K562 (cell line): ENCODE data around the gene IFNGR1. TPM values are rescaled to one million over a fixed set of nuclear protein-coding genes. Genes with fewer than 3 reads are reported as not detected.
A peak's percentile ranks its signal among the peaks of the same experiment; 100 is the strongest.

Experiments
- ATAC-seq: fragments of 200-7000 bp; cut with Tn5 transposase; 3 replicates; pipeline ENCODE4 v1.9.1; 2020; ENCODE audit warnings: moderate library complexity
- BruUV-seq: library from RNA; stranded (reverse); fragments of 400-500 nt; replicated peaks from 2 replicates; lab custom pipeline; 2021; lab: Mats Ljungman, UMichigan
- CTCF ChIA-PET: fragments of 300-600 bp; formaldehyde crosslinking; extraction: SDS; loops from one replicate; lab custom pipeline; 2021; ENCODE audit warnings: low intra/inter-chr PET ratio; lab: Yijun Ruan, JAX
- POLR2A ChIA-PET: fragments of 300-600, 350-650 bp; sonication (Branson Sonifier 250); formaldehyde crosslinking; extraction: SDS; loops from one replicate; lab custom pipeline; 2021; ENCODE audit warnings: antibody characterized with exemption, inconsistent platforms; lab: Yijun Ruan, JAX
- DNase-seq, 4 experiments: peaks; one replicate each; pipeline versions ENCODE4 v3.0.0 to v3.0.0-alpha.2; 2011 to 2018; ENCODE audit warnings: low spot score in 3 of 4, mixed read lengths in 3 of 4; ENCODE audit errors: extremely low read depth in 1 of 4
- FAIRE-seq: peaks from 2 replicates; lab custom pipeline; 2011; peaks lifted over from hg19 to GRCh38; lab: Jason Lieb, UNC
- H2AFZ ChIP-seq: 2 replicates; pipeline ENCODE4 v1.6.0; 2011; ENCODE audit warnings: low read depth, low read length, control low read depth, inconsistent platforms
- H3K27ac ChIP-seq: fragments of 200-600 bp; 3 replicates; pipeline ENCODE4 v1.8.0; 2011; ENCODE audit warnings: low read depth, mild to moderate bottlenecking, control low read depth, inconsistent platforms, low read length, moderate library complexity, mixed read lengths; ENCODE audit errors: extremely low read depth
- H3K27me3 ChIP-seq, 2 experiments: fragments of 300-600 bp in 1 of 2; 2 replicates in 1 of 2; 3 replicates in 1 of 2; pipeline versions ENCODE4 v1.6.0 to v1.8.0; 2011; ENCODE audit warnings: inconsistent platforms in 2 of 2, low read length in 2 of 2, mild to moderate bottlenecking in 1 of 2, mixed read lengths in 1 of 2, moderate library complexity in 1 of 2; ENCODE audit not compliant: control insufficient read depth in 2 of 2, insufficient read depth in 2 of 2
- H3K36me3 ChIP-seq: fragments of 300-600 bp; 3 replicates; pipeline ENCODE4 v1.8.0; 2011; ENCODE audit warnings: mild to moderate bottlenecking, low read length, inconsistent platforms; ENCODE audit not compliant: control insufficient read depth, insufficient read depth
- H3K4me1 ChIP-seq, 2 experiments: fragments of 200-600 bp in 1 of 2; replicated peaks in 1 of 2; 2 replicates in 1 of 2; 3 replicates in 1 of 2; pipeline versions ENCODE4 v1.5.1 to v1.8.0; 2011; ENCODE audit warnings: inconsistent platforms in 2 of 2, low read length in 2 of 2, mild to moderate bottlenecking in 1 of 2, mixed read lengths in 1 of 2, moderate library complexity in 1 of 2; ENCODE audit not compliant: control insufficient read depth in 2 of 2, insufficient read depth in 2 of 2
- H3K4me2 ChIP-seq: 2 replicates; pipeline ENCODE4 v1.6.1; 2011; ENCODE audit warnings: low read length, control low read depth, inconsistent platforms, mixed read lengths; ENCODE audit not compliant: insufficient read depth
- H3K4me3 ChIP-seq: fragments of 200-600 bp; sonication (generic), shearing (Covaris generic); 2 replicates; pipeline ENCODE4 v1.5.1; 2016; ENCODE audit warnings: control low read depth, inconsistent platforms
- H3K79me2 ChIP-seq: fragments of 200-600 bp; 3 replicates; pipeline ENCODE4 v1.8.0; 2011; ENCODE audit warnings: low read length, inconsistent platforms; ENCODE audit not compliant: control insufficient read depth, insufficient read depth
- H3K9ac ChIP-seq, 2 experiments: 2 replicates each; pipeline versions ENCODE4 v1.6.0 to v1.6.1; 2011; ENCODE audit warnings: low read depth in 2 of 2, low read length in 2 of 2, control low read depth in 1 of 2, inconsistent platforms in 1 of 2, mild to moderate bottlenecking in 1 of 2, mixed read lengths in 1 of 2; ENCODE audit not compliant: insufficient read depth in 1 of 2
- H3K9me1 ChIP-seq: one replicate; pipeline ENCODE4 v1.6.0; 2011; ENCODE audit warnings: inconsistent platforms, mild to moderate bottlenecking, low read length, moderate library complexity; ENCODE audit not compliant: control insufficient read depth, insufficient read depth
- H3K9me3 ChIP-seq: replicated peaks from 2 replicates; pipeline ENCODE4 v1.5.1; 2011; ENCODE audit warnings: low read depth, low read length, inconsistent platforms; ENCODE audit not compliant: control insufficient read depth, insufficient read depth
- H4K20me1 ChIP-seq: replicated peaks from 2 replicates; pipeline ENCODE4 v1.6.1; 2011; ENCODE audit warnings: low read length, inconsistent platforms, mixed read lengths; ENCODE audit not compliant: control insufficient read depth, insufficient read depth
- CHD4 ChIP-seq: fragments of 200-600 bp; sonication (generic); IDR thresholded peaks from 3 replicates; pipeline ENCODE4 v1.6.1; 2012; ENCODE audit warnings: low read depth, mild to moderate bottlenecking, mixed read lengths, low read length, inconsistent platforms; ENCODE audit not compliant: insufficient read depth, insufficient replicate concordance, poor library complexity, severe bottlenecking
- E2F3 ChIP-seq: fragments of 250-450 bp; sonication (Bioruptor Pico); IDR thresholded peaks from 2 replicates; pipeline ENCODE4 v1.4.0; 2020; ENCODE audit warnings: mild to moderate bottlenecking
- ETV6 ChIP-seq, 3 experiments: fragments of 150-350 bp in 1 of 3; sonication (generic) in 1 of 3; formaldehyde crosslinking in 1 of 3; IDR thresholded peaks; 2 replicates each; pipeline versions ENCODE4 v1.6.1 to v1.8.0; 2014 to 2022; ENCODE audit warnings: borderline replicate concordance in 2 of 3, low read depth in 2 of 3, antibody characterized with exemption in 1 of 3, low read length in 1 of 3, mild to moderate bottlenecking in 1 of 3, missing genetic modification reagents in 1 of 3
- GABPB1 ChIP-seq: sonication (generic); formaldehyde crosslinking; IDR thresholded peaks from 2 replicates; pipeline ENCODE4 v1.8.0; 2022; ENCODE audit warnings: mild to moderate bottlenecking, missing genetic modification reagents
- KAT7 ChIP-seq: sonication (generic); formaldehyde crosslinking; IDR thresholded peaks from 2 replicates; pipeline ENCODE4 v1.8.0; 2022; ENCODE audit warnings: missing genetic modification reagents, mild to moderate bottlenecking, borderline replicate concordance
- SOX6 ChIP-seq: fragments of 450-650 bp; IDR thresholded peaks from 2 replicates; pipeline ENCODE4 v1.6.1; 2014; ENCODE audit warnings: mild to moderate bottlenecking
- YBX1 ChIP-seq: fragments of 450-650 bp; IDR thresholded peaks from 2 replicates; pipeline ENCODE4 v1.7.1; 2016; ENCODE audit warnings: mild to moderate bottlenecking
- WGBS: fragments of 100-300 bp; shearing (Covaris generic); methylation state at CpG from one replicate; pipeline ENCODE4 v1.1.6; 2016; ENCODE audit warnings: low coverage, mixed read lengths; ENCODE audit not compliant: insufficient coverage; ENCODE audit errors: missing lambda C conversion rate; 5-methylcytosine and 5-hydroxymethylcytosine counted together
- in situ Hi-C: fragments of 300-500 bp; cut with MboI; formaldehyde crosslinking; loops from 4 replicates; pipeline ENCODE4 v1.15.0; 2018; ENCODE audit warnings: inconsistent platforms, mixed read lengths
- intact Hi-C: fragments of 100-400 bp; cut with micrococcal nuclease; formaldehyde crosslinking; loops from 2 replicates; pipeline ENCODE4 v1.14.2; 2022
- polyA plus RNA-seq, 8 experiments: library from polyadenylated mRNA; depleted of rRNA in 4 of 8; stranded (reverse) in 5 of 8; unstranded in 3 of 8; fragments of >200 nt; fragmentation: Nextera tagmentation in 2 of 8; fragmentation: Illumina TruSeq in 1 of 8; extraction: Ambion mirVana in 2 of 8; extraction: Trizol in 1 of 8; gene quantifications; 2 replicates each; pipeline versions ENCODE4 v1.2.1 to v1.2.3, GENCODE V29; 2011 to 2014; ENCODE audit warnings: inconsistent platforms in 1 of 8, missing spikeins in 1 of 8
- total RNA-seq, 7 experiments: library from RNA; depleted of rRNA in 6 of 7; stranded (reverse); fragments of >200 nt in 6 of 7; fragmentation: Illumina TruSeq in 2 of 7; extraction: Trizol in 2 of 7; gene quantifications; 2 replicates each; pipeline versions ENCODE4 v1.2.1 to v1.2.3, GENCODE V29; 2011 to 2021; ENCODE audit warnings: low replicate concordance in 1 of 7
- TF ChIP-seq, protein P1 (sequence below): fragments of 450-650 bp; conservative IDR thresholded peaks from 2 replicates; pipeline ENCODE4 v1.6.1; 2016; ENCODE audit warnings: missing genetic modification characterization, low read depth, mild to moderate bottlenecking, missing compliant biosample characterization, moderate library complexity
- TF ChIP-seq, protein P2 (sequence below): fragments of 450-650 bp; formaldehyde crosslinking; IDR thresholded peaks from 2 replicates; pipeline ENCODE4 v1.4.0; 2022; ENCODE audit warnings: mild to moderate bottlenecking, moderate library complexity
- TF ChIP-seq, protein P3 (sequence below): fragments of 450-650 bp; formaldehyde crosslinking; IDR thresholded peaks from 2 replicates; pipeline ENCODE4 v1.4.0; 2020; ENCODE audit warnings: mild to moderate bottlenecking, moderate library complexity

Gene IFNGR1
- total and polyA plus RNA-seq, 9 of the 15 experiments (the other 6 are each of a cell fraction or from before 2014, with no cell fraction given) = 14.7 to 47.0 (median 26.7) TPM

DNA sequence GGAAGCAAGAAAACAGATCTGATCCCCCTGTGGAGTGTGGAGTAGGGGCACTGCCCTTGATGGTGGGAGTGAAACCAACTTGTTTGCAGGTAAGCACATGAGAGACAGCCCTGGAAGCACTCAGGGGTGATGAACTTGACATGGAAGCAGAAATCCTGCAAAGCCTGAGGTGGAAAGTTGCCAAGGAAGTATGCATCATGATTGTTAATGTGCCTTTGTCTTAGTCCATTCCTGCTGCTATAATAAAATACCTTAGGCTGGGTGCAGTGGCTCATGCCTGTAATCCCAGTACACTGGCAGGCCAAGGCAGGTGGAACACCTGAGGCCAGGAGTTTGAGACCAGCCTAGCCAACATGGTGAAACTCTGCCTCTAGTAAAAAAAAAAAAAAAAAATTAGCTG lies 40.2 kb upstream of the IFNGR1 start:
- Histone ChIP-seq H3K4me1 (no peaks in the 10 kb centered on the region), H3K79me2 (no peaks in the 10 kb centered on the region), H3K36me3 (no peaks in the 10 kb centered on the region), H3K27me3 (peaks cover 3 to 15% of the 10 kb centered on the region in 2 experiments; a peak in 2 of 5 replicates), H4K20me1 (no peaks in the 10 kb centered on the region), H2AFZ (no peak overlapping the region), H3K9me1 (no peaks in the 10 kb centered on the region), H3K4me2 (no peak overlapping the region), H3K9me3 (no peaks in the 10 kb centered on the region), H3K4me3 (no peak overlapping the region), H3K9ac (no peak overlapping the region), H3K27ac (no peak overlapping the region)
- ATAC-seq = no peak
- in situ Hi-C loops (no loop called here), intact Hi-C loops (no loop called here)
- ChIA-PET POLR2A (no interaction called here), CTCF (no interaction called here)
- FAIRE-seq = no peak
- BruUV-seq = no TSS peak
- TF ChIP-seq YBX1 = no peak
- TF ChIP-seq ETV6 (IDR thresholded peaks at IDR 0.05; ENCODE audit: borderline replicate concordance in 1 of 2, low read depth in 2 of 2, low read length in 1 of 2) = no peak
- TF ChIP-seq ETV6 (CRISPR knock-in tag; IDR thresholded peaks at IDR 0.05; ENCODE audit: borderline replicate concordance) = no peak
- TF ChIP-seq, protein P1, sequence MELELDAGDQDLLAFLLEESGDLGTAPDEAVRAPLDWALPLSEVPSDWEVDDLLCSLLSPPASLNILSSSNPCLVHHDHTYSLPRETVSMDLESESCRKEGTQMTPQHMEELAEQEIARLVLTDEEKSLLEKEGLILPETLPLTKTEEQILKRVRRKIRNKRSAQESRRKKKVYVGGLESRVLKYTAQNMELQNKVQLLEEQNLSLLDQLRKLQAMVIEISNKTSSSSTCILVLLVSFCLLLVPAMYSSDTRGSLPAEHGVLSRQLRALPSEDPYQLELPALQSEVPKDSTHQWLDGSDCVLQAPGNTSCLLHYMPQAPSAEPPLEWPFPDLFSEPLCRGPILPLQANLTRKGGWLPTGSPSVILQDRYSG (tag) = no peak
- no peak for TF ChIP-seq E2F3 (CRISPR knock-in tag)
- no peak for DNase-seq

- intact Hi-C loops (no loop called here), in situ Hi-C loops (no loop called here)
- ATAC-seq (peak; percentile 76), FAIRE-seq (no peak), DNase-seq (no peak)
- Histone ChIP-seq H3K4me3 (no peak overlapping the region), H3K36me3 (no peaks in the 10 kb centered on the region), H3K4me2 (no peak overlapping the region), H3K9me3 (no peaks in the 10 kb centered on the region), H4K20me1 (no peaks in the 10 kb centered on the region), H3K9ac (no peak overlapping the region), H3K27ac (no peak overlapping the region), H2AFZ (no peak overlapping the region), H3K79me2 (no peaks in the 10 kb centered on the region), H3K27me3 (peaks cover 3 to 15% of the 10 kb centered on the region in 2 experiments; a peak in 2 of 5 replicates), H3K9me1 (no peaks in the 10 kb centered on the region), H3K4me1 (no peaks in the 10 kb centered on the region)
- BruUV-seq = no TSS peak
- 1% methylated on average over 3 of the region's 3 CpGs for WGBS
- CTCF ChIA-PET = no interaction called here
- POLR2A ChIA-PET = interaction anchor here (1.1 kb wide), 1 partner anchor 11 kb away, joined by 3 read pairs; no protein-coding TSS in a partner anchor
- TF ChIP-seq SOX6 (peak; percentile 88), KAT7 (CRISPR knock-in tag) (no peak), GABPB1 (CRISPR knock-in tag) (no peak), CHD4 (no peak)
- TF ChIP-seq, protein P2, sequence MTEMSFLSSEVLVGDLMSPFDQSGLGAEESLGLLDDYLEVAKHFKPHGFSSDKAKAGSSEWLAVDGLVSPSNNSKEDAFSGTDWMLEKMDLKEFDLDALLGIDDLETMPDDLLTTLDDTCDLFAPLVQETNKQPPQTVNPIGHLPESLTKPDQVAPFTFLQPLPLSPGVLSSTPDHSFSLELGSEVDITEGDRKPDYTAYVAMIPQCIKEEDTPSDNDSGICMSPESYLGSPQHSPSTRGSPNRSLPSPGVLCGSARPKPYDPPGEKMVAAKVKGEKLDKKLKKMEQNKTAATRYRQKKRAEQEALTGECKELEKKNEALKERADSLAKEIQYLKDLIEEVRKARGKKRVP = peak; percentile 87
- TF ChIP-seq, protein P3, sequence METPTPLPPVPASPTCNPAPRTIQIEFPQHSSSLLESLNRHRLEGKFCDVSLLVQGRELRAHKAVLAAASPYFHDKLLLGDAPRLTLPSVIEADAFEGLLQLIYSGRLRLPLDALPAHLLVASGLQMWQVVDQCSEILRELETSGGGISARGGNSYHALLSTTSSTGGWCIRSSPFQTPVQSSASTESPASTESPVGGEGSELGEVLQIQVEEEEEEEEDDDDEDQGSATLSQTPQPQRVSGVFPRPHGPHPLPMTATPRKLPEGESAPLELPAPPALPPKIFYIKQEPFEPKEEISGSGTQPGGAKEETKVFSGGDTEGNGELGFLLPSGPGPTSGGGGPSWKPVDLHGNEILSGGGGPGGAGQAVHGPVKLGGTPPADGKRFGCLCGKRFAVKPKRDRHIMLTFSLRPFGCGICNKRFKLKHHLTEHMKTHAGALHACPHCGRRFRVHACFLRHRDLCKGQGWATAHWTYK (CRISPR knock-in tag) = 0 out of 2 replicates have a peak, but pooled peaks have one; percentile 42
These were observed 39.0 kb upstream of the IFNGR1 start for GRCh38 chr6:137258170-137258569.
